NCI-H187 (cell line): Measurements from ENCODE around the gene TNFRSF25.
"Not testable (repeated sequence)": the region's sequence is repeated elsewhere in the genome, so short reads cannot be mapped to it uniquely, and the experiment has no call there.

ENCODE experiments used
- DNase-seq, 2 experiments: peaks; one replicate each; lab custom pipeline; 2025; lab: John Stamatoyannopoulos, UW

TNFRSF25 gene

DNA sequence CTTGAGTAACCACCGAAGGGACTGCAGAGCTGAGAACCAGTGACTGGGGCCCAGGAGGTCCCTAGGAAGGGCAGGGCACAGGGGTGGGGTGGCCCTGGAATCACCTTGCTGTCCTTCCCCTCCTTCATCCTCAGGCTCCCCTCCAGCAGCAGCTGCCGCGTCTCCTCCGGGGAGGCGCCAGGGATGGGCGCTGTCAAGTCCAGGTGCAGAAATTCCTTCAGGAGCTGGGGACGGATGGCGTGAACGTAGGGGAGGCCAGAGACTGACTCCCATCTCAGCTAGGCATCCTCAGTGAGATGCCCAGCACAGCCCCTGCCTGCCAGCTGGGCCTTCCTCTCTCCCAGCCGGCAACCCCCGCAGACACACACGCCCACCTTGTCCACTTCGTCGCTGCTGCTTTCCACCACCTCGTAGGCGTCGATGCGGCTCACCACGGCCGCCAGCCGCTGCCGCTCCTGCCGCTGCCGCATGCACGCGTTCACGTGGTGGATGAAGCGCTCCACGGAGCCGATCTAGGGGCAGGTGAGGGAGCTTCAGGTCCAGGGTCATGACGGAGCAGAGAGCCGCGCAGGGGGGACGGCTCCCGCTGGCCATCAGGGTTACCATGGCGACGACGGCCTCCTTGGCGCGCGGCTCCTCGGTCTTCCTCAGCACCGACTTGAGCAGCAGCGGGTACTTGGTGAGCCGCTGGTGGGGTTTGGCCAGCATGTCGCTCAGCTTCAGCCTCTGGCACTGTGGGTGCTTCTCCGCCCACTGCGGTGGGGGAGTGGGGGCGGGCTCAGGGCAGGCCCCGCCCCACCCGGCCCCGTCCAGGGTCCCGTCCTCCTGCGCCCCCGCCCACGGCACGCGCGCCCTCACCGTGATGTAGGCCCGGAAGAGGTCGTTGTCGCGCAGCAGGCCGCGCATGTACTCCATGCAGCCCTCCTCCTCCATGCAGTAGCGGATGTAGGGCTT is 4.4 kb upstream of the TNFRSF25 start:
- DNase-seq: no peak

DNA sequence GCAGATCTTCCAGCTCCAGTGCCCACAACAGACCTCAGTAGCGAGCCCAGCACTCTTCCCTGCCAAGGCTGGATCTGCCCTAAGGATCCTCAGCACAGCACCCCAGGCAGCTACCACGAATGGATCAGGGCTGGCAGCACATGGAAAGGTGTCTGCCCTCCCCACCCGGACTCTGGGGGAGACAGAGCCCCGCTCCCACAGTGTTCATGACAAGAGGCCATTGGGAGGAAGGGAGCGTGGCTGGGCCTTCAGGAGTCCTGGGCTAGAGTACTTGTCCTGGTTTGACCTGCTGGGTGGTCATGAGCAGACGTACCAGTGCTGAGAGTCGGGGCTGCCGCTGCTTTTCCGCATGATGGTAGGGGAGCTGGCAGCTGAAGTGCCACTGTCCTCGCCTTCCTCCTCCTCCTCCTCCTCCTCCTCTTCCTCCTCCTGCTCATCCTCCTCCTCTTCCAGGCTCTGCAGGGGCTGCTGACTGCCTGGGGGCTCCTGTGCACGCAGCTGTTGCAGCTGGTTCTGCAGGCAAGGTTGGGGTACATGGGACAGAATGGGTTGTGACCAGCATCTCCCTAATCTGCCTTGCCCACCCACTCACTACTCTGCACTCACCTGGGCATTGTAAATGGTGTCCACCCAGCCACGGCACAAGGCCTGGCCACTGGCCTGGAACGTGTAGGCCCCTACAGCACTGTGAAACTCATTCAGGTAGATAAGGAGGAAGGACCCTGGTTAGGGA is 2.9 kb upstream of the TNFRSF25 start:
- no peak for DNase-seq

DNA sequence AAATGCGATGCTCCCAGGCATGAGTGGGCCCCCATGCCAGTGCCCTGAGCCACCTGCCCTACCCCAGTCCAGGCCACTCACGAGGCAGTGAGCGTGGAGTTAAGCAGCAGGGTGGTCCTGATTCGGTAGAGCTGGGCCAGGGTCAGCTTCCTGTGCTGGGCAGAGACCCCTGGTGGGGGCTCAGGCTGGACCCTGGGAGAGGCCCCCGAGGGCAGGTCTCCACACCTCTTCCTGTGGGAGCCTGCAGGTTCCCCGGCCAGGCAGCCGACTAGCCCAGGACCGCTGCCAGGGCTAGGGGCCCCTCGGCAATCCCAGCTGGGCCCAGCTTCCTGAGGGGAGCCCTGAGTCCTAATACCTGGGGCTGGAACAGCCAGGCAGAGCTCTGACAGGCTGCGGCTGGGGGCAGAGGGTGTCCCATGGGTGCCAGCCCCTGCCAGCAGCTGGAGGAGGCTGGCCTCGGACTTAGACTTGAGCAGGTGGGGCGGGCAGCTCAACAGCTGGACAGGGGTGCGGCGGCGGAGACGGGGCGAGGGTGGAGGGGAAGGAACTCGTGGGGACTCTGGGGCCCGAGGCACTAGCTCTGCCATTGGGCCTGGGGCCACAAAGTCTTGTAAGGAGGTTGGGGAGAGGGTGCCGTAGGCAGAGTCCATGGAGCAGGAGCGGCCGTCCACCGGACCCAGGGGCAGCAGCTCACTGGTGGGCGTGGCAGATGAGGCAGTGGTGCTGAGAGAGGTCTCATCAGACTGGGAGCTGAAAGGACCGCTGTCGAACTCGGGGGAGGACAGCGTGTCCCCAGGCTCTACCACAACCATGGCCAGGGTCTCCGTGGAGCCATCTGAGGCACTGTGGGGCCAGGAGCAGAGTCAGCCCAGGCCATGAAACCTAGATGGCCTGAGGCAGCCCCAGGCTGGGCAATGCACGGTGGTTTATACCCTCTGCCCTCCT is 2.0 kb upstream of the TNFRSF25 start:
- DNase-seq: no peak

DNA sequence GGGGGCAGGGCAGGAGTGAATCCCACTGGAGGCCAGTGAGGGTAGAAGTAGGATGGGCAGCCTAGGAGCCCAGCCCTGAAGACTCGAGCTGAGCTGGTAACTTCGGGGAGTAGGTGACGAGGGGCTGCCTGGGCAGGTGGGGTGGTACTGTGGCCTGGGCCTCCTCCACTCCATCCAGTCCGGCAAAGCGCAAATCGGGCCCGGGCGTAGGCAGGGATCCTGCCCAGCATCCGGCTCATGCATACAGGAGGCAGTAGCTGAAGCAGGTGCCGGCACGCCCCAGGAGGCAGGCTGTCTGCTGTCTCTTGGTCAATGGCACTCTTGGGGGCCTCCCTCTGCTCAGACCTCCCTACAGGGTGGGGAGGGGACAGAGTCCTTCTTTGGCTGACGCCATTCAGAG is 1.3 kb upstream of the TNFRSF25 start:
- no peak for DNase-seq

DNA sequence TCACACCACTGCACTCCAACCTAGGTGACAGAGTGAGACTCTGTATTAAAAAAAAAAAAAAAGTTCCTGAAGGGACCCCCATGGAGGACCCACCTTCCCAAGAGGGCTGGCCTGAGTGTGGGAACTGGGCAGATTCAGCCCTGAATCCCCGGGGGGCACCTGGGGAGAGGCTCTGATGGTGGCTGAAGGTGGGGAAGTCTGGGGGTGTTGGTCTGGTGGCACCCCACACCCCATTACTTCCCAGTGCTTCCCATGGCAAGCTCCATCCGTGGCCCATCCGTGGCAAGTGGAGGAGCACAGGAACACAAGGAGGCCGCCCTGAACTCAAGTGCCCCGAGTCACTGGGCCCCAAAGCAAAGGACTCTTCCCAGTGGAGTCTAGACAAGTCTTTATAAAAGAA is 778 bp upstream of the TNFRSF25 start:
- DNase-seq: no peak

DNA sequence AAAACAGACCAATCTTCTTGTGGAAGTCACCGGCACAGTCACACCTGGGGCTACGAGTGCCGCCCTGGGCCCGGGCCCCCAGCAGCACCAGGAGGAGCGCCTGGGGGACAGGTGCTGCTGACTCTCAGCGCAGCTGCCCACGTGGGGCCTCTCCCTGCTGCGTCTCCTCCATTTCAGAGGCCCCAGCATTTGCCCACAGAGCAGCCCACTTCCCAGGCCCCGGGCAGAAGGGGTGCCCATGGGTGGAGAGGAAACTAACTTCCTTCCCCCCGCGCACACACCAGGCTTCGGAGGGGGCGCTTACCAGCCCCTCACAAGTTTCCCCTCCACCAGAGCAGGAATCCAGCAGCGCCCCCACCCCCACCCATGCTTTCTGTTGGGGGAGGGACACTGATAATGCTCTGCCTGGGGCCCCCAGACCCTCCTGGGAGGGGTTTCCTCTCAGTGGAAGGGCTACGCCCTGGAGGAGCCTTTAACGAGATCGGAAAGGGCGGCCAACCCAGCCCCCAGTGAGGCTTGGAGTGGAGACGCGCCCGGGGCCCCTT is 440 bp downstream of the TNFRSF25 start:
- DNase-seq: no peak

DNA sequence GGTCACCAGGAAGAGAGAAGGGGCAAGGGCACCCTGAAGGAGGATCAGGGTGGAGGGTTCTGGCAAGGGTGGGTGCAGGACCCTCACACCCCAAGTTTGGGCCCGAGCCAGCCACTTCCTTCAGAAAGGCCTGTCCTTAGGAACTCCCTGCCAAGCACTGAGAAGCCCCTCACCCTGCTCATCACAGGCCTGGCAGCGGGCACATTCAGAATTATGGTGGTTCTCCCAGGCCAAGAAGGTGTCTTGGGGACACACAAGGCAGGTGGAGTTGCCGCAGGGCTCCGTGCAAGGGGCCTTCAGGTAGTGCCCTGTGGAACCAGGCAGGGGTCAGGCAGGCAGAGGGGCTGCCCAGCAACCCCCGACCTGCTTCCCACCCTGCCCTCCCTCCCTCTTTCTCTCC is 1.1 kb downstream of the TNFRSF25 start:
- DNase-seq: no peak

DNA sequence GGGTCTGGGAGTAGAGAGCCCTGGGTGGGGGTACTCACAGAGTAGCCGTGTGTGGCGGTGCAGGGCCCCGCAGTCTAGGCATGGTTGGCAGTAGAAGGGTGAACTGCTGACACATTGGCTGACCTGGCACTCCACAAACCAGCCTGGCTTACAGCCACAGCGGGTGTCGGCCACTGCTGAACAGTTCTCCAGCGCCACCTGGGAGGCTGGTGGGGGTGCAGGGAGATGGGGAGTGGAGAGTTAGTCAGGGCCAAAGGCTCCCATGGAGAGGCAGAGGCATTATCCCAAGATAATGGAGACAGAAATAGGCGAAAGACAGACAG is 1.5 kb downstream of the TNFRSF25 start:
- no peak for DNase-seq

DNA sequence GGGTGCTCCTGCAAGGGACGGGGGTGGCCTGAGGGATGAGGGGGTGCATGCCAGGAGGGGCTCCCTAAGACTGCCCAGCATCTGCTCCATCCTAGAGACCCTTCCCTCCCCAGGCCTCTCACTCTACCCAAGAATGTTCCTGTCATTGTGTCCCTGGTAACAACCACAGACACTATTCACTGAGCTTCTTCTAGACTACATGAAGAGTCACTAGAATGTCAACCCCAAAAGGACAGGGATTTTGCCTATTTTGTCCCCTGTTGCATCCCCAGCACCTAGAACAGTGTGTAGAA is 2.9 kb downstream of the TNFRSF25 start:
- DNase-seq: no peak

DNA sequence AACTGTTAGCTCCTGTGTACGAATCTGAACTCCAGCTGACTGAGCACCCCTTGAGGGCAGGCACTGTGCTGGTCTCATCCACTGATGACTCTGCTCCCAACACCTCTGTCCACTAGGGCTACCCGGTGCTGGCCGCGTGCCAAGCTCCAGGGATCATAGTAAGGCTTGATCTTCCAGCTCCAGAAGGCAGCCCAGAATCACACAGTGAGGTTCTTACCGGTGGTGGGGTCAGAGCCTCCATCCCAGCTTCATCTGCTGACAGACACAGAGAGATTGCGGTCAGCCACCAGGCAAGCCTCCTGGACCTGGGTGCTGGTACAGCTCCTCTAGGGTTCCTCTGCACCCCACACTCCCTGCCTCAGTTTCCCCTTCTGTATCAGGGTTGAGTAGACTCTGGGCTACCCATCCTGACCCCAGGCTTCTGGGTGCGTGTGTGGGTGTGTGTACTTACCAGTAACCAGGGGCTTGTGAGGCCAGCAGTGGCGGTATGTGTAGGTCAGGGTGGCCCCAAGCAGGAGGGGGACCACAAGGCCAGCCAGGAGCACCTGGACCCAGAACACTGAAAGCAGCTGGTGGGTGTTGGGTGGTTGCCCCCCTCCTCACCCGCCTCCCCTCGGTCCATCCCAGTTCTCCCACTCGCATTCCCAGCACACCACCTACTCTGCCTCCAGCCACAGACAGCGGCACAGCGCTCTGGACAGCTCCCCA is 3.4 kb downstream of the TNFRSF25 start:
- DNase-seq: no peak

DNA sequence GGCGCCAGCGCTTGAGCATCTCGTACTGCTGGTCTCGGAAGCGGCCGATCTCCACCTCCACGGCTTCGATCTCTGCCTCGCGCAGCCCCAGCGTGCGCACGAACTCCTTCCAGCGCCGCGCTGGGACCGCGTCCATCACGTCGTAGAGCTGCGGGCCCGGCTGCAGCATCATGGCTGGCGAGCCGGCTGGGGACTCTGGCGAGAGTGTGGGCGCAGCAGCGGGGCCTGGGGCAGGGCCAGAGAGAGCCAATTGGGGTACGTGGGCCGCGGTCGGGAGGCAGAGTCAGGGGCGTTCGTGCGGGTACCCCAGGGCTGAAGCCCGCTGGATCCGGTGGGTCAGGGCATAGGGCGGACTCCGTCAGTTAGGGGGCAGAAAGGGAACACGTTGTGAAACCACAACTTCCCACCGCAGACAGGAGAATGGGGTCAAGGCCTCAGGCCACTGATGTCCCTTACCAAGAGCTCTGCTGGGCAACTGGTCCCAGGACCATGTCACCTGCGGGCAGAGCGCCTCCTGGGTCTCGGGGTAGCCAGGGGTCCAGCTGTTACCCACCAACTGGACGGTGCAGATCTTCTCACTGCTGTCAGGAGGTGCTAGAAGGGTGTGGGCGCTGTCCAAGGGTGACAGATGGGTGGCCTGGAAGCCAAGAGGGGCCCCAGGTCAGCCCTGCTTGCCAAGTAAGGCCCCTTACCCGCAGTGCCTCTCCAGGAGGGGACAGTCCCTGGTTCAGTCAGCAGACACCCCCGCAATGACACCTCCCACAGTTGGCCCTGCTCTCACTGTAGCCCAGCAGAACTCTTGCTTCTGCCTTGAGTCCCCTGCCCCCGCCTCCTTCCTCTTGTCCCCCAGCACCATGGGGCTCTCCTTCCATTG is 4.2 kb downstream of the TNFRSF25 start:
- DNase-seq: no peak

DNA sequence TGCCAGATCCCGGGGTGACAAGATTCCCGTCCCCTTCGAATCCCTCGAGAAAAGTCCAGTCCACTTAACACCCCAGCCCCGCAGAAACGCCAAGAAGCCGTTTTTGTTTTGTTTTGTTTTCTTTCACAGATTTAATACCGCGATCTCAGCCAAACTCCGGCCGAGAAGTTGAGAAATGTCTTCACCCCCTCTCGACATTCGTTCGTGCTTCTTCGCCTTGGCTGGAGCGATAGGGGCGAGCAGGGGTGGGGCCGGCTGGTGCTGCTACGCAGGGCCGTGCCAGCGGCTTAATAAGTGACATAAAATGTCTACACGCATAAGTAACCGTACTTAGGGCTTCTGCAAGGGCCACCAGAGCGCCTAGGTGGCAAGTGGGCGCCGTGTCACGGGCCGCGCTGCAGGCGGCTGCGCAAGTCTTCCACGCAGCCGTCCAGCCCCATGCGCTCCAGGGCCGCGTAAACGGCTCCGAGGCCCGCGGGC is 4.9 kb downstream of the TNFRSF25 start:
- no peak for DNase-seq

DNA sequence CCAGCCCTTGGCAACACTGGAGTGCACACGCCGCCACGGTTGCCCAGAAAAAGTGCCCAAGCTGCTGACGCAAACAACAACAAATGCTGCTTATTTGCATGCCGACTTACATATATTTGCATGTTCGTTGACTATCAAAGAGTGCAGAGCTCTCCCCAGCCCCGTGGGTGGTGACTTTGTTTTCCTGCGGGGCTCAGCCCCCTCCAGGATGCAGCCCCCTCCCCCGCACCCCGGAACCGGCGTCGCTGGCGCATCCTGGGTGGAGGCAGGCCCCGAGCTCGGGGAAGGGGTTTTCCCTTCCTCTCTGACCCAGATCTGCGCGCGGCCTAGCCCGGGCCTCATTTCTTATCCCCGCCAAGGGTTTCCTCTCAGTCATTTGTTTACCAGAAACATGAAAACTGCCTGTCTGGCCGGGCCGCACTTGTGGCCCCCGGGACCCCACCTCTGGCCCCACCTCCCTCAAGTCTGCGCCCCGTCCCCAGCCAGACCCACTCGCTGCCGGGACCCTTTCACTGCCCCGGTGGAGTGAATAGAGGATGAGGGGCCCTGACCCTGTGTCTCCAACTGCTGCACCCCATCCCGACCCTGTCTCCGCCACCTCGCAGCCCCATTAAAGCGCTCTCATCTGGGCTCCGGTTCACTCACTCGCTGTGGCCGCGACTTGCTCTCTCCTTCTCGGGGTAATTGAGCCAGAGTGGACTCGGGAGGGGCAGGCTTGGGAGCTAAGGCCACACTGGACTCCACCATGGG is 5.5 kb downstream of the TNFRSF25 start:
- no peak for DNase-seq

DNA sequence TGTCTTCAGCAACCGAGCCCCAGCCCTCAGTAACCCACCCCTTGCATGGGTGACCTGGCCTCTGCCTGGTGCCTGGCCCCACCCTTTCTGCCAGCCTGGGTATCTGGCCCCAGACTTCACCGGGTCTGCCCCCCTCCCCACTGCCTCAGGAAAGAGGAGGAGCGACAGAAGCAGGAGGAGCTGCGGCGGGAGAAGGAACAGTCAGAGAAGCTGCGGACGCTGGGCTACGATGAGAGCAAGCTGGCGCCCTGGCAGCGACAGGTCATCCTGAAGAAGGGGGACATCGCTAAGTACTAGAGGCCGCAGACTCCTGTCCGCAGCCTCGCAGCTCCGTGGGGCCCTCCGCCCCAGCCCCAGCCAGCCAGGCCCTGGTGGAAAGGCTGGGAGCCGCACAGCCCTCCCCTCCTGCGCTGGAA is 6.1 kb downstream of the TNFRSF25 start:
- DNase-seq: no peak

DNA sequence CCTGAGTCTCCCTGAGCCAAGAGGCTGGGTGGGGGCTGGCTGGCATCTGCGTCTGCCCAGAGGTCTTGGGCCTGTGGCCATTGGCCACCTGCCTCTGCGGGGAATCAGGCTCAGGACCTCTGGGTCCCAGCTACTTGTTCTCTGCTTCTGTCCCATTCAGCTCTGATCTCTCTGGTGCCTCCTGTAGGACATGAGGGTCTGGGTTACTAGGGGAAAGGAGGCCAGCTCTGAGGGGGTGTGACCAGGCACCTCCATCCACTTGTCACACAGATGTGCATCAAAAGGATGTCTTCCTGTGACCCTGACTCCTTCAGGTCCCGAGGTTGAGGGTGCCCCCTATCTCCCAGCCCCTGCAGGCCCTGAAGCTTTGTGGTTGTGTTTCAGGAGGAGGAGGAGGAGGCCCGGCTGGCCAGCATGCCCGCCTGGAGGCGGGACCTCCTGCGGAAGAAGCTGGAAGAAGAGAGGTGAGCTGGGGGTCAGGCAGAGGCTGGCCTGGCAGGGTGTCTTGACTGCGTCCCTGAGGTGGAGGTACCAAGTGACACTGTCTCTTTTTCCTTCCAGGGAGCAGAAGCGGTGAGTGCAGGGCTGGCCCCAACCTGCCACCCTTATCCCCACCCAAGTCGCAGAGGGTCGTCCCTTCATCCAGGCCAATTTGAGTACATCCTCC is 9.0 kb downstream of the TNFRSF25 start:
- DNase-seq: no peak

DNA sequence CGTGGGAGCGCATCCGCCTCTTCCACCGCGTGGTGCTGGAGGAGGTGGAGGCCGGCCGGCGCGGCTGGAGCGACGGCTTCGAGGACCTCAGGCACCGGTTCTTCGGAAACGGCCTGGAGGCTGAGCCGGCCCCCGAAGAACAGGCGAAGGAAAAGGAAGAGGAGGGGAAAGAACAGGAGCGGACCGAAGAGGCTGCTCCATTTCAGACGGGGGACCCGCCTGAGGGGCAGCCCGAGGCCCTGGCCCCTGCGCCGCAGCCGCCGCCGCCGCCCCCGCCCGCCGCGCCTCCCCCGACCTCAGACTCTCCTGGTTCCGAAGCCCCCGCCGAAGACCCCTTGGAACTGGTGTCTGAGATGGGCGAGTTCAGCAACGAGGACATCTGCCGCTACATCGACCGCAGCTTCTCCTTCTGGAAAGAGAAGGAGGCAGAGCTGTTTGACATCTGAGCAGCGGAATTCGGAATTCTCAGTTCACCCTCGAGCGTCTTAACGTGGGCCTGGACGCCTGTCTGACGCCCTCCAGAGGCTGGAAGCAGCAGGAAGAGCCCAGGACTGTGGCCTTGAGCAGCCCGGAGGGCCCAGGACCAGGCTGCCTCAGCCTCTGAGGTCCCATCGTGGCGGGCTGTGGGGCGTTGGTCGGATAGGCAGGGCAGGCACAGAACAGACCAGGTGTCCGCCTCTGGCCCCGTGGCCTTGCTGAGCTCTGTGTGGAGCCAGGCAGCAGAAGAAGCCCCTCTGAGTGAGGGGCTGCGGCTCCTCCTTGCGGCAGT is 10.0 kb downstream of the TNFRSF25 start:
- DNase-seq: not testable (repeated sequence)

DNA sequence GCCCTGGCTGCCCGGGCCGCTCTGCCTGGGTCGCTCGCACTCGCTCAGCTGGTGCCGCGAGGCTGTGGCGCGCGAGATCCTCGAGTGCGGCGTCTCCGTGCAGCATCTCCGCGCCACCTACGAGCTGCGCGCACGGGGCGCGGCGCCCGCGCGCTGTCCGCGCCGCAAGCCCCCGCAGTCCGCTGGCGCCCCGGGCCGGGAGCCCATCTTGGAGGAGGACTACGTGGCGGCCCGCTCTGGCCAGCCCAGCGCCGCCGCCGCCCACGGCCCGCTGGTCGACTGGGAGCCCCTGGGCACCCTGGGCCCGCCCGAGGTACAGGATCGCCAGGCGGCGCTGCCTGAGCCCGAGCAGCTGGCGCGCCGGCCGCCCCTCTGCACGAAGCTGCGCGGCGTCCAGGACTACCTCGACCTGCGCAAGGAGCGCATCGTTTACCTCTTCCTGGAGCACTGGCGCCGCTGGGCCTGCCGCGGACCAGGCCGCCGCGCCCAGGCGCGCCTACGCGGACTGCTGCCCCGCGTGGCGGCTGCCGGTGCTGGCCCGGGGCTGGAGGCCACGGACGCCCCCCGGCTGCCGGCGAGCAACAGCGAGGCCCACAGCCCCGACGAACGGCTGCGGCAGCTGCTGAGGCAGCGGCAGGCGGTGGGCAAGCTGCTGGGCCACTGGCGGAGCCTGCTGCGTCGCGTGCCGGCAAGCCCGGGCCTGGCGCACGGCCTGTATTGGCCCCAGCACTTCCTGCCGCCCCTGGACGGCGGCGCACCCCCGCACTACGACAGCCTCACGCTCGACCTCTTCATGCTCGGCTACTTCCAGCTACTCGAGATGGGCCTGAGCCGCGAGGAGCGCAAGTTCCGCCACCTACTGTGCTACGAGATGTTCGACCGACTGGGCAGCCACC is 10.9 kb downstream of the TNFRSF25 start:
- DNase-seq: no peak
